Tibial nerve (tissue), 3 donors: ENCODE measurements around the gene OR8B2.

Source experiments
- CTCF ChIP-seq, 5 experiments: fragments of 200-600 bp in 3 of 5; fragments of 450-650 bp in 2 of 5; sonication (generic) in 3 of 5; IDR thresholded peaks; one replicate each; pipeline ENCODE4 v1.5.1; 2016 to 2019; ENCODE audit warnings: antibody characterized with exemption in 5 of 5, mild to moderate bottlenecking in 3 of 5, moderate library complexity in 2 of 5
- POLR2A ChIP-seq, 2 donors: fragments of 450-650 bp; IDR thresholded peaks; one replicate each; pipeline ENCODE4 v1.6.1; 2017; ENCODE audit warnings: antibody characterized with exemption in 2 of 2, mild to moderate bottlenecking in 2 of 2, moderate library complexity in 2 of 2

GRCh38 chr11:124380585-124380984 lies 3.7 kb downstream of the OR8B2 start:
- TF ChIP-seq CTCF (IDR thresholded peaks at IDR 0.05): no peak
- TF ChIP-seq POLR2A (IDR thresholded peaks at IDR 0.05): no peak
